Right atrium auricular region (tissue), 2 donors: Measurements from ENCODE around the gene PDE4DIP. TPM values are rescaled to one million over a fixed set of nuclear protein-coding genes. Genes with fewer than 3 reads are reported as not detected.
"Not testable (repeated sequence)": the region's sequence is repeated elsewhere in the genome, so short reads cannot be mapped to it uniquely, and the experiment has no call there.

Experiments
- DNase-seq: peaks from one replicate; pipeline ENCODE4 v3.0.0-alpha.2; 2019; ENCODE audit warnings: low spot score
- H3K27ac ChIP-seq, 2 donors: fragments of 200-600 bp; sonication (generic); 1 replicate in 1 of 2; 2 replicates in 1 of 2; pipeline ENCODE4 v1.5.1; 2016 to 2019
- H3K27me3 ChIP-seq, 2 donors: fragments of 200-600 bp; sonication (generic); one replicate each; pipeline versions ENCODE4 v1.5.1 to v1.6.0; 2017 to 2019
- H3K36me3 ChIP-seq: fragments of 200-600 bp; sonication (generic); one replicate; pipeline ENCODE4 v1.5.1; 2016
- H3K4me1 ChIP-seq, 2 donors: fragments of 200-600 bp; sonication (generic); one replicate each; pipeline versions ENCODE4 v1.5.1 to v1.6.0; 2017 to 2019
- H3K4me3 ChIP-seq, 2 donors: fragments of 200-600 bp; sonication (generic); 1 replicate in 1 of 2; 2 replicates in 1 of 2; pipeline ENCODE4 v1.5.1; 2017 to 2019; ENCODE audit warnings: mild to moderate bottlenecking in 1 of 2, moderate library complexity in 1 of 2
- H3K9me3 ChIP-seq, 2 donors: fragments of 200-600 bp; sonication (generic); one replicate each; pipeline ENCODE4 v1.5.1; 2019
- total RNA-seq, 2 donors: library from RNA; depleted of rRNA; stranded (reverse); fragments of >200 nt; gene quantifications; one replicate each; pipeline ENCODE4 v1.1.0, GENCODE V29; 2016

PDE4DIP gene
- total RNA-seq, result 100 to 1,000 TPM; 722 to 982 TPM

DNA sequence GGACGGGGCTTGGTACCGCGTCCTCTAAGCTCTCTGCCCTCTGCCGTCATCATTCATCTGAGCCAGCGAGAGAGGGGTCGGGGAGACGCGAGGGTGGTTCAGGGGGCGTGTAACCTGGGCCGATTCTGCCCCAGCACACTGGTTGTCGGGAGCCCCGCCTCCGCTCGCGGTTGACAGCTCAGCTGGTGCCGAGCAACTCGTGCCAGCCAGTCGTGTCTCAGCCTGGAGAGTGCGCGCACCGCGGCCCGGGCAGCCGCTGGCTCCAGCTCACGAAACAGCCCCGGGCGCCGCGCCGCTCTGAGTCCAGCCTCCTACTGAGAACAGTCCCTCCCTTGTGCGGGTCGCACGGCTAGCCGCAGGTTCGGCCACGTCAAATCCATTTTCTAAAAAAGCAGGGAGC lies at the start of gene PDE4DIP:
Gene PDE4DIP, plus strand, starts transcription at position 209 of the 400 bp plus-strand sequence. CDS start 347 bp downstream, outside the sequence.
- not testable (repeated sequence) for H3K9me3 ChIP-seq, H3K4me3 ChIP-seq, H3K4me1 ChIP-seq, H3K27ac ChIP-seq, H3K36me3 ChIP-seq, H3K27me3 ChIP-seq, DNase-seq

DNA sequence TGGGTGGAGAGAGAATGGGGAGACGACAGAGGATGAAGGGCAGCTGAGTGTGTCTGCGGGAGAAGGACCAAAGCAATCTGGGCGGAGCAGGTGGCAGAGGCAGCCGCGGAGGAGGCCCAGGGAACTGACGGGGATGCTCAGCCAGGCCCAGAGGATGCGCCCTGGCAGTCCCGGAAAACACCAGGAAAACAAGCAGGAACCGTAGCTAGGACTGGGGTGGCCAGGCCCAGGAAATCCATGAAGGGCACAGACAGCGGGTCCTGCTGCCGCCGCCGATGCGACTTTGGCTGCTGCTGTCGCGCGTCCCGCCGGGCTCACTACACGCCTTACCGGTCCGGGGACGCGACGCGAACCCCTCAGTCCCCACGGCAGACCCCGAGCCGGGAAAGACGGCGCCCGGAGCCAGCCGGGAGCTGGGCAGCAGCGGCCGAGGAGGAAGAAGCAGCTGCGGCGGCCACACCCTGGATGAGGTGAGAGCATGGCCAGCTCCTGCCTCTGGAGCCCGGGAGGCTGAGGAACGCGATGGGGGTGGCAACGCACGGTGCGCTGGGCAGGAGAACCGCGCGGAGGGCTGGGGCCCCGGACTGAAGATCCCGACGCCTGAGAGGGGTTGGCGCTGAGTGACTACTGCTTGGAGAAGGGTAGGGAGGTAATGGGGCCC lies 35.8 kb upstream of the PDE4DIP start:
- not testable (repeated sequence) for H3K4me3 ChIP-seq, H3K27me3 ChIP-seq, H3K27ac ChIP-seq, H3K9me3 ChIP-seq, H3K36me3 ChIP-seq, H3K4me1 ChIP-seq, DNase-seq

DNA sequence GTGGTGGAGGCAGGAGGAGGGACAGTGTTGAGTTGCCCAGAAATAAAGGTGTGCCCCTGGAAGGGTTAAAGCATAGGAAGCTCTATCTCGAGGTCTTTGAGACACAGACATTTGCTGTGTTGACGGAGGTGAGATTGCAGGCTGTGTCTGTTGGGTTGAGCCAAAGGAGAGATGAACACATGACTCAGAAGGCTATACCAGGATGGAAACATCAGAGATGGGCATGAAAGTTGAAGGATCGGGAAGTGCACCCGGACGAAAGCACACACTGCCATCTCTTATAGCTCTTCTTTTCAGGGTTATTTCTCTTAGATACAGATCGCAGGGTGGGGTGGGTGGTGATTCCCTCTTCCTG lies 35.3 kb upstream of the PDE4DIP start:
- not testable (repeated sequence) for H3K9me3 ChIP-seq, H3K4me1 ChIP-seq, H3K27ac ChIP-seq, H3K27me3 ChIP-seq, H3K36me3 ChIP-seq, H3K4me3 ChIP-seq, DNase-seq

DNA sequence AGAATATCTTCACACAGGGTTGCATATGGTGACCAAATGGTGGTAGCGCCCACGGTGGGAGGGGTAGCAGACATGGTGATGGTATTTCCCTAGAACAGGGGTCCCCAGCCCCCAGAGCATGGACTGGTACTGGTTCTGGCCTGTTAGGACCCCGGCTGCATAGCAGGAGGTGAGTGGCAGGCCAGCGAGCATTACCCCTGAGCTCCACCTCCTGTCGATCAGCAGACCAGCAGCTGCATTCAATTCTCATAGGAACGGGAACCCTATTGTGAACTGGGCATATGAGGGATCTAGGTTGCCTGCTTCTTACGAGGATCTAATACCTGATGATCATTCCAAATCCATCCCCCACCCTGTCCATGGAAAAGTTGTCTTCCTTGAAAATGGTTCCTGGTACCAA lies 22.0 kb upstream of the PDE4DIP start:
- not testable (repeated sequence) for H3K9me3 ChIP-seq, H3K27me3 ChIP-seq, H3K4me3 ChIP-seq, DNase-seq, H3K4me1 ChIP-seq, H3K36me3 ChIP-seq, H3K27ac ChIP-seq

DNA sequence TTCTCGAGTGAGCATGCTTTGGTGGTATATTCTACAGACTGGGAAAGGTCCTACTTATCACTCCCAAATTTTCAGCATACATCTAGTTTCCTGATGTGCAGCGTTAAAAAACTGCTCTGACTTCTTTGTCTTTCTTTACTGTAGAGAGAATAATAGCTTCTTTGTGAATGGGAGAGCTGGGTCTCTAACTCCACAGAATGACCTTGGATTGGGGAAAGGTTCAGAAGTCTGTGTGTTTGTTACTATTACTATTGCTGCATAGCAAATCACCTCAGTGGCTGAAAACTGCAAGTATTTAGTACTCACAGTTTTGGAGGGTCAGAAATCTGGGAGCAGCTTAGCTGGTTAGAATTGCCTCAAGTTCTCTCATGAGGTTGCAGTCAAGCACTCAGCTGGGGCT lies 20.4 kb upstream of the PDE4DIP start:
- H3K36me3 ChIP-seq, H3K27ac ChIP-seq, DNase-seq, H3K4me1 ChIP-seq, H3K9me3 ChIP-seq, H3K4me3 ChIP-seq, H3K27me3 ChIP-seq: not testable (repeated sequence)

DNA sequence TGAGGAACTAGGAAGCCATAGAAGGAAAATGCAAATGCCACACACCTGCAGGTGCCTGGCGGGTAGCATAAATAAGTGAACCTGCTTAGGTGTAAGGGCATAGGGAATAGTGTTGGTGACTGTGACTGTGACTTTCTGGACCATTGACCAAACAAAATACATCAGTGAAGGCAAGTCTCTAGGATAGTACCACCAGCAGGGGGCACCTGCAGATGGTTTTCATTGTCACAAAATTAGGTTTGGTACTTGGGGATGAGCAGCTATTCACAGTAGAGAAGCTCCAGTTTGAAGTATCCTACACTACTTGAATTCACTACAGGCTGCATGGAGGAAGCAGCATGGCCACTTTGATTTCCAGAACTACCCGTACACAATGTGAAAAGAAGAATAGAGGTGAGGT lies 19.2 kb upstream of the PDE4DIP start:
- H3K4me1 ChIP-seq, H3K4me3 ChIP-seq, DNase-seq, H3K27ac ChIP-seq, H3K9me3 ChIP-seq, H3K36me3 ChIP-seq, H3K27me3 ChIP-seq: not testable (repeated sequence)

DNA sequence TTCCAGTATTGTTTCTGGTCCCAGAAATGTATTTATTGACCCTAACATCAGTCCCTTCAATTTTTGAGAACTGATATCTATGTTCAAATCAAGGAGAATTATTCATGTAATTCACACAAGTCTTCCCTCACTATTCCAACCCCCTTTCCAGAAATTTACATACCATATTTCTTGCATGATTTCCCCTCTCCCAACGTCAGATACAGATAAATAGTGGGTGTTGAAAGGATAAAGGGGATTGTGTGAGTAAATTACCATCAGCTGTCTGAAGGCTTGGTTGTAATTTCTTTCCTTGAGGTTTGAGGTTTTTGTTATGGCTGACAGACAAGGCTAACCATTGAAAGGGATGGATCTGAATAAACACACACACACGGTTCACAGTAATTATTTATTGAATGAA lies 15.7 kb upstream of the PDE4DIP start:
- not testable (repeated sequence) for H3K27me3 ChIP-seq, H3K9me3 ChIP-seq, DNase-seq, H3K36me3 ChIP-seq, H3K4me3 ChIP-seq, H3K4me1 ChIP-seq, H3K27ac ChIP-seq

DNA sequence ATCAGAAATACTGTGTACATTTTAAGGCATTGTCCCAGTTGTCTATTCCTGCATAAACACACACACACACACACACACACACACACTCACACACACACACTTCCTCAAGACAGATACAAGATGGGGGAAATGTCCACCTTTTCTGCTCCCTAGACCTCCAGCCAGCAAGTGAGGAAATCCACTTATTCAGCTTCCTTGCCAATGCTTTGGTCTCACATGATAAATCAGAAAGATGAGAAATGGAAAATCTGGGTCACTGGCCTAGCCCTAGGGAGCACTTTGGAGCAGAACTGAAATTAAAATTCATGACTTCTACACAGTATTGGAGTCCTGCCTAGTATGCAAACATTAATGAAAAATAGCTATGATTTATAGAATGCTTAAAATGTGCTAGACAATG lies 15.3 kb upstream of the PDE4DIP start:
- not testable (repeated sequence) for H3K9me3 ChIP-seq

DNA sequence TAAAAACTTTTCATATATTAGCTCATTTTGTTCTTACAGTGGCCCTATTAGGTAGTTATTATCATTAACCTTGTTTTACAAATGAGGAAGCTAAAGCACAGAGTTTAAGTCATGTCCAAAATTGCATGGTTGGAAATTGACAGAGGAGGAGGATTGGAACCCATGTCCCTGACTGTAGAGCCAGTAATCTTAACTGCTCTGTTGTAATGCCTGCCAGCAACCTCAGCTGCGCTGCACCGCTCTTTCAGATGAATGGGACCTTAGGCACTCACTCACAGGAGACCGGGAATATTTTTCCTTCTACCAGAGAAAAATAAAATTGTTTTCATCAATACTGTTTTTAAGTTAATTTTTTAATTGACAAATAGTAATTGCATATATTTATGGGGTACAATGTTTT lies 14.9 kb upstream of the PDE4DIP start:
- H3K9me3 ChIP-seq, H3K36me3 ChIP-seq, H3K4me3 ChIP-seq, H3K27ac ChIP-seq, H3K27me3 ChIP-seq, H3K4me1 ChIP-seq, DNase-seq: not testable (repeated sequence)

More for the DNA sequence above, 15.3 kb upstream of the PDE4DIP start:
- H3K4me1 ChIP-seq, H3K4me3 ChIP-seq, H3K36me3 ChIP-seq, H3K27ac ChIP-seq, DNase-seq, H3K27me3 ChIP-seq: not testable (repeated sequence)

DNA sequence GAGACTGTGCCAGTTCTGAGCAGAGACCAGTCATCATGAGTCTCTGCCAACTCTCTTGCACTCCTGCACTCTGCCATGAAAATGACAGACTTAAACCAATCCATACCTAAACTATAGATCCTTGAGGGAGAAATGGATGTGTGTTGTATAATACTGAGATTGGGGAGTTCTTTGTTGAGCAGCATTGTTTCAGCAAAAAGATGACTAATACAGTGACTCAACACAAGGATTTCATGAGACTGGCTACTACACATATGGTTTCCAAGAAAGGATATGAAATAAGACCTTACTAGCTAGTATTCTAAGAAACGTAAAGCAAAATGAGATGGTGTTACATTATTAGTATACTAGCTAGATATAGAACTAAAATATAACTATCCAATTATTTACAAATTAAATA lies 3.0 kb upstream of the PDE4DIP start:
- not testable (repeated sequence) for H3K36me3 ChIP-seq, DNase-seq, H3K27ac ChIP-seq, H3K4me3 ChIP-seq, H3K27me3 ChIP-seq, H3K9me3 ChIP-seq, H3K4me1 ChIP-seq

DNA sequence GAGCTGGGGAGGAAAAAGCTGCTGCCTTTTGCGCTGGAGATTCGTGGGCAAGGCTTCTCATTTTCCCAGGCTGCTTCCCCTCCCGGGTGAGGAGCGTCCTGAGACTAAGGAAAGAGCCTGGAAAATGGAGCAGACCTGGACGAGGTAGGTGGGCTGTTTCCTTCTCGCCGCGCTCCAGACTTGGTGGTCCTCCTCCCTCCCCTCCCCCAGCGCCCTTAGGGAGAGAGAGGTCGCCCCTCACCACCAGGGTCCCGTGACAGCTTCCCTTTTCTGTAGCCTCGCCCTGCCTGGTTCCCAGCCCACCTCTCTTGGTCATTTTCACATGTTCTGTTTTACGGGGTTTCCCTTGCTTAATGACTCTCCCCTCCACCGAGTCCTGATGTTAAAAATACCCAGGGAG lies 423 bp downstream of the PDE4DIP start:
- not testable (repeated sequence) for H3K27ac ChIP-seq, H3K9me3 ChIP-seq, H3K4me1 ChIP-seq, H3K27me3 ChIP-seq, H3K36me3 ChIP-seq, DNase-seq, H3K4me3 ChIP-seq

DNA sequence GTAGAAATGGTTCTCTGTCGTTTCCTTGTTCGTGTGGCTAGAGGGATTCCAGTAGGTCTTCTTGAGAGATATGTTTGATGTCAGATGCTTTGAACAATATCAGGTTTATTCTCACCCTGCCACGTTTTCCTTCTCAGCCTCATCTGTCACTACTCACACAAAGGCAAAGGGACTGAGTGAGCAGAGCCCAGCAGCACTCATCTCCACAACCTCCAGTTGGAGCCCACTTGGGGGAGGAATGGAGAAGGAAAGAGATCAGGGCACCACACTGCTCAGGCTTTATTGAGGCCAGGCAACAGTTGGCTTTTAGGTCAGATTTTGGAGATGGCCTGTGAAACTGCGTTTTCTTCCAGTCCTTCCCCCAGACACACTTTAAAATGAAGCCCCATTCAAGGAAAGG lies 840 bp downstream of the PDE4DIP start:
- H3K9me3 ChIP-seq, H3K36me3 ChIP-seq, DNase-seq, H3K4me3 ChIP-seq, H3K27ac ChIP-seq, H3K27me3 ChIP-seq, H3K4me1 ChIP-seq: not testable (repeated sequence)

DNA sequence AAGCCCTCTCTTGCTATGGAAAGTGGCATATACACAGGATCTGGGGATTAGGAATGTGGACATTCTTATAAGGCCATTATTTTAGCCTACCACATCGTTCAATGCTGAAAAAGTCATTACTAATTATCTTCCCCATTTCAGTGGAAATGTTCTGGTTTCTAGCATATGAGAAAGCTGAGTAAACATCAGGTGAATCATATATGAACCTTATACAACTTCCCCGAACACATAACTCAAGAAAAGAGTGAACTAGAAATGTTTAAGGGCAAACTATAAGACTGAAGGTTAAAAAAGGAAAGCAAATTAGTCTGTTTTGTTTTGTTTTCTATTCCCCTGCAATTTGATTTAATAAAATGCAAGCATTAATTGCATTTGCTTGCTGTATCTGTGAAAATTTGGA lies 6.1 kb downstream of the PDE4DIP start:
- H3K4me3 ChIP-seq, H3K4me1 ChIP-seq, H3K27ac ChIP-seq, DNase-seq, H3K9me3 ChIP-seq, H3K36me3 ChIP-seq, H3K27me3 ChIP-seq: not testable (repeated sequence)

DNA sequence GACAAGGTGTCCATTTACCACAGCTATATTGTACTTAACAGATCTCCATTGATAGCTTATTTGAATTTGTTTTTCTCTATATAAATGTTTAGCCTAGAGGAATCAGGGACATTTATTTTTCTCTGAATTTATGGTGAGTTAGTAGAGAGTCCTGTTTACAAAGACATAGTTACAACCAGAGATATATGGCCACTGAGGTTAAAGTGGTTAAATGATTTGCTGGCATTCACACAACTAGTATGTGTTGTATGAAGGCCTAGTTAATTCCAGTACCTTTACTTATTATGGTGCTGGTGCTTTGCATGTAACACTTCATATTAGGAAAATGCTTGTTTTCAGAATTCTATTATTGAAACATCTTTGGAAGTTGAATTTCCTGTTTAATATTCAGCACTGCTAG lies 6.6 kb downstream of the PDE4DIP start:
- H3K27me3 ChIP-seq, DNase-seq, H3K27ac ChIP-seq, H3K36me3 ChIP-seq, H3K9me3 ChIP-seq, H3K4me3 ChIP-seq, H3K4me1 ChIP-seq: not testable (repeated sequence)

DNA sequence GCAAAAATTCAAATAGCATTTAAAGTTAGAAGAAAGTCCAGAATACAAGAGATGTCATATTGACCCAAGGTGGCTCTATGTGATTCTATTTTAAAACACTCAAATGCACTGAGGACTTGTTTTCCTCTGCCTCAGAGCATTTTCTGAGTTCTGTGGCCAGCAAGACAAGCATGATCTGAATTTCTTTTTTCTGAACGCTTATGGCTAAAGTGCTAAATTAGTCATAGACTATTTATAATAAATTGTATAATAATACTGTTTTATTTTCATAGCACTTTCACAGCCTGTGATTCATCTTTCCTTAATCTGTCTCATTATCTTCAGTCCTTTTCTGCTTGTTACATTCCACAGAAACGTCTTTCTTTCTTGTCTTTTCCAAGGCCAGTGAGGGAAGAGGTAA lies 7.5 kb downstream of the PDE4DIP start:
- not testable (repeated sequence) for H3K27me3 ChIP-seq, H3K9me3 ChIP-seq, DNase-seq, H3K36me3 ChIP-seq, H3K27ac ChIP-seq, H3K4me3 ChIP-seq, H3K4me1 ChIP-seq

DNA sequence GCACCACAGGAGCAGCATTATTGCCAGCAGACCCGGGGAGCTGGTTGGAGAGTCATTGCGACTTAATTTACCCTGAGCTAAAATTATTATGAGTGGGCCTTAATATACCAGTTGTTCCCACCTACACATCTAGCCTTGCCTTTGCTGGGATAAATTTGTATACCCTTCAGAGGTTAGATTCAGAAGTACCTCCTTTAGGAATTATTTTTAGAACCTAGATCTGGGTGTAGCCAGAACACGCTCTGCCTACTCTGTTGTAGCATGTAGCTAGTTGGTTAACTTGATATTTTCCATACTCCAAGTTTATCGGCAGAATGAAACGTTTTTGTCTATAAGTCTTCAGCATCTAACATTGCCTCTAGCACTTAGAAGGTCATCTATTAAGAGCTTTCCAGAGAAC lies 9.1 kb downstream of the PDE4DIP start:
- DNase-seq, H3K9me3 ChIP-seq, H3K4me1 ChIP-seq, H3K4me3 ChIP-seq, H3K27ac ChIP-seq, H3K36me3 ChIP-seq, H3K27me3 ChIP-seq: not testable (repeated sequence)
